B cell (primary cell): ENCODE results near the gene RHOD. TPM values are rescaled to one million over a fixed set of nuclear protein-coding genes. Genes with fewer than 3 reads are reported as not detected.

Experiments used
- ATAC-seq: fragments of 200-7000 bp; cut with Tn5 transposase; one replicate; pipeline ENCODE4 v1.10.0; 2021; ENCODE audit warnings: low read depth, mild to moderate bottlenecking, moderate number of reproducible peaks, moderate library complexity
- CTCF ChIA-PET: fragments of 350-600 bp; sonication (Branson Sonifier 250); formaldehyde crosslinking; loops from one replicate; lab custom pipeline; 2021; ENCODE audit warnings: antibody characterized with exemption, inconsistent platforms; lab: Charles Lee
- POLR2A ChIA-PET: fragments of 350-600 bp; sonication (Branson Sonifier 250); formaldehyde crosslinking; loops from one replicate; lab custom pipeline; 2021; ENCODE audit warnings: antibody characterized with exemption; lab: Charles Lee
- DNase-seq: peaks from one replicate; pipeline ENCODE4 v3.0.0; 2013
- H2AFZ ChIP-seq: 2 replicates; pipeline ENCODE4 v1.6.1; 2012; ENCODE audit warnings: mild to moderate bottlenecking, low read depth, low read length; ENCODE audit not compliant: insufficient read depth, poor library complexity, severe bottlenecking
- H3K27ac ChIP-seq, 2 donors: 1 replicate in 1 of 2; 2 replicates in 1 of 2; pipeline ENCODE4 v1.5.1; 2012 to 2013; ENCODE audit warnings: low read length in 2 of 2, mild to moderate bottlenecking in 2 of 2, moderate library complexity in 1 of 2
- H3K27me3 ChIP-seq, 4 experiments: fragments of 200-600 bp in 1 of 4; sonication (generic) in 1 of 4; replicated peaks in 1 of 4; 1 replicate in 2 of 4; 2 replicates in 2 of 4; pipeline versions ENCODE4 v1.6.1 to v1.7.0; 2013 to 2016; ENCODE audit warnings: low read length in 3 of 4, mild to moderate bottlenecking in 2 of 4, mixed read lengths in 1 of 4, moderate library complexity in 1 of 4; ENCODE audit not compliant: insufficient read depth in 4 of 4, control insufficient read depth in 3 of 4; ENCODE audit errors: control extremely low read depth in 1 of 4
- H3K36me3 ChIP-seq, 2 experiments: replicated peaks in 1 of 2; 1 replicate in 1 of 2; 2 replicates in 1 of 2; pipeline versions ENCODE4 v1.6.1 to v1.7.1; 2013; ENCODE audit warnings: low read length in 1 of 2; ENCODE audit not compliant: insufficient read depth in 2 of 2, control insufficient read depth in 1 of 2; ENCODE audit errors: control extremely low read depth in 1 of 2, extremely low read depth in 1 of 2
- H3K4me1 ChIP-seq, 2 donors: fragments of 200-600 bp in 1 of 2; sonication (generic) in 1 of 2; 1 replicate in 1 of 2; 2 replicates in 1 of 2; pipeline versions ENCODE4 v1.5.1 to v1.6.1; 2013 to 2017; ENCODE audit warnings: low read length in 2 of 2; ENCODE audit not compliant: control insufficient read depth in 2 of 2, insufficient read depth in 2 of 2
- H3K4me2 ChIP-seq: replicated peaks from 2 replicates; pipeline ENCODE3; 2012; ENCODE audit warnings: mild to moderate bottlenecking, low read depth, low read length; ENCODE audit not compliant: poor library complexity, severe bottlenecking
- H3K4me3 ChIP-seq, 5 experiments: fragments of 200-600 bp in 1 of 5; sonication (generic) in 1 of 5; 1 replicate in 3 of 5; 2 replicates in 2 of 5; pipeline versions ENCODE4 v1.5.1 to v1.7.0; 2011 to 2016; ENCODE audit warnings: low read length in 4 of 5, mild to moderate bottlenecking in 4 of 5, low read depth in 2 of 5, control low read depth in 1 of 5, moderate library complexity in 1 of 5; ENCODE audit not compliant: insufficient read depth in 1 of 5; ENCODE audit errors: control extremely low read depth in 1 of 5, extremely low read depth in 1 of 5
- H3K79me2 ChIP-seq: fragments of 200-600 bp; sonication (generic); one replicate; pipeline ENCODE4 v1.6.0; 2016; ENCODE audit warnings: low read length; ENCODE audit not compliant: control insufficient read depth, insufficient read depth
- H3K9ac ChIP-seq: fragments of 200-600 bp; sonication (generic); 2 replicates; pipeline ENCODE4 v1.6.1; 2017; ENCODE audit warnings: mild to moderate bottlenecking, low read length, moderate library complexity
- H3K9me3 ChIP-seq, 3 donors: one replicate each; pipeline versions ENCODE4 v1.6.1 to v1.7.1; 2013; ENCODE audit warnings: low read length in 2 of 3; ENCODE audit not compliant: control insufficient read depth in 2 of 3, insufficient read depth in 1 of 3; ENCODE audit errors: control extremely low read depth in 1 of 3
- H4K20me1 ChIP-seq: 2 replicates; pipeline ENCODE4 v1.6.0; 2012; ENCODE audit warnings: mild to moderate bottlenecking, low read length; ENCODE audit not compliant: insufficient read depth, control insufficient read depth, poor library complexity, severe bottlenecking
- H3K27ac Mint-ChIP-seq: one replicate; pipeline ENCODE4 v1.8.0; 2021; ENCODE audit warnings: mixed read lengths
- H3K27me3 Mint-ChIP-seq: one replicate; pipeline ENCODE4 v1.8.0; 2021; ENCODE audit warnings: mixed read lengths
- H3K4me1 Mint-ChIP-seq: one replicate; pipeline ENCODE4 v1.8.0; 2021; ENCODE audit warnings: mixed read lengths
- H3K4me3 Mint-ChIP-seq: one replicate; pipeline ENCODE4 v1.8.0; 2021; ENCODE audit warnings: mixed read lengths
- H3K9me3 Mint-ChIP-seq: one replicate; pipeline ENCODE4 v1.8.0; 2022; ENCODE audit warnings: mixed read lengths; ENCODE audit not compliant: insufficient read depth
- CTCF ChIP-seq: fragments of 200-600 bp; IDR thresholded peaks from one replicate; pipeline ENCODE4 v1.8.0; 2022; ENCODE audit warnings: antibody characterized with exemption, mild to moderate bottlenecking
- EZH2 ChIP-seq: IDR thresholded peaks from 2 replicates; pipeline ENCODE4 v1.6.1; 2012; ENCODE audit warnings: borderline replicate concordance, low read depth, mild to moderate bottlenecking, moderate library complexity, low read length; ENCODE audit not compliant: insufficient read depth, poor library complexity, severe bottlenecking
- WGBS: methylation state at CpG from one replicate; pipeline ENCODE4 v1.1.5; 2013; ENCODE audit warnings: missing lambda C conversion rate; ENCODE audit not compliant: insufficient coverage; 5-methylcytosine and 5-hydroxymethylcytosine counted together
- intact Hi-C: fragments of 100-400 bp; cut with micrococcal nuclease; formaldehyde crosslinking; loops from one replicate; pipeline ENCODE4 v1.10.0; 2022
- polyA plus RNA-seq: library from polyadenylated mRNA; depleted of rRNA; stranded (reverse); fragments of >200 nt; gene quantifications from 2 replicates; pipeline ENCODE4 v1.2.3, GENCODE V29; 2012
- total RNA-seq, 2 donors: library from RNA; stranded (reverse); fragments of 120-200 nt in 1 of 2; gene quantifications; 1 replicate in 1 of 2; 2 replicates in 1 of 2; pipeline versions ENCODE4 v1.2.3 to v1.2.4, GENCODE V29; 2013 to 2022

RHOD gene
- total and polyA plus RNA-seq, 2 donors (not counting 1 experiment from before 2014, with no cell fraction given) = 0.42 to 0.48 TPM

- Mint-ChIP-seq H3K27me3 (peaks cover 50% of the 10 kb centered on the region), H3K9me3 (no peaks in the 10 kb centered on the region), H3K27ac (no peak overlapping the region), H3K4me3 (no peak overlapping the region), H3K4me1 (peaks cover 45% of the 10 kb centered on the region)
- no peak for DNase-seq
- H3K27ac ChIP-seq = no peak overlapping the region
- no peaks in the 10 kb centered on the region for H3K79me2 ChIP-seq
- no peak overlapping the region for H3K9ac ChIP-seq
- no peak for TF ChIP-seq CTCF
- no peak for TF ChIP-seq EZH2
- ChIA-PET CTCF (no interaction called here), POLR2A (no interaction called here)
- no peak overlapping the region for H3K4me3 ChIP-seq
- no peak for ATAC-seq
- H3K4me1 ChIP-seq = peaks cover 48 to 50% of the 10 kb centered on the region in 2 donors
- peaks cover 0 to 26% (median 0%) of the 10 kb centered on the region in 3 donors for H3K9me3 ChIP-seq
- no peak overlapping the region for H2AFZ ChIP-seq
- WGBS = 14% methylated on average over 1 of the region's 1 CpG
- intact Hi-C loops = no loop called here
- peaks cover 0 to 74% (median 41%) of the 10 kb centered on the region in 4 experiments for H3K27me3 ChIP-seq
- peak overlapping the region; percentile 74 for H3K4me2 ChIP-seq
- no peaks in the 10 kb centered on the region for H3K36me3 ChIP-seq
- no peaks in the 10 kb centered on the region for H4K20me1 ChIP-seq
These were observed 31.7 kb upstream of the RHOD start for GRCh38 chr11:67024966-67025365.

- Mint-ChIP-seq H3K4me1 (peaks cover 45% of the 10 kb centered on the region), H3K4me3 (no peak overlapping the region), H3K27me3 (peaks cover 42% of the 10 kb centered on the region), H3K27ac (no peak overlapping the region), H3K9me3 (no peaks in the 10 kb centered on the region)
- H3K27ac ChIP-seq = no peak overlapping the region
- ChIA-PET CTCF (no interaction called here), POLR2A (interaction anchor here (0.5 kb wide), 1 partner anchor 8 kb away, joined by 3 read pairs; no protein-coding TSS in a partner anchor)
- 69% methylated on average over 4 of the region's 8 CpGs for WGBS
- TF ChIP-seq CTCF (no peak), EZH2 (no peak)
- H3K27me3 ChIP-seq = peaks cover 0 to 80% (median 44%) of the 10 kb centered on the region in 4 experiments
- no peak for ATAC-seq
- intact Hi-C loops = no loop called here
- peaks cover 0 to 24% (median 0%) of the 10 kb centered on the region in 3 donors for H3K9me3 ChIP-seq
- no peak overlapping the region for H3K4me2 ChIP-seq
- H4K20me1 ChIP-seq = no peaks in the 10 kb centered on the region
- no peak overlapping the region for H3K9ac ChIP-seq
- no peak for DNase-seq
- H3K79me2 ChIP-seq = no peaks in the 10 kb centered on the region
- no peaks in the 10 kb centered on the region for H3K36me3 ChIP-seq
- H2AFZ ChIP-seq = no peak overlapping the region
- H3K4me1 ChIP-seq = peaks cover 48 to 53% of the 10 kb centered on the region in 2 donors
- no peak overlapping the region for H3K4me3 ChIP-seq
These were observed 30.9 kb upstream of the RHOD start for GRCh38 chr11:67025750-67026149.
